Measurements from ENCODE around the gene LINS1. TPM values are rescaled to one million over a fixed set of nuclear protein-coding genes. Genes with fewer than 3 reads are reported as not detected.

Gene LINS1
- total RNA-seq, 1 experiment from 2014 or later: 17.3 TPM

DNA sequence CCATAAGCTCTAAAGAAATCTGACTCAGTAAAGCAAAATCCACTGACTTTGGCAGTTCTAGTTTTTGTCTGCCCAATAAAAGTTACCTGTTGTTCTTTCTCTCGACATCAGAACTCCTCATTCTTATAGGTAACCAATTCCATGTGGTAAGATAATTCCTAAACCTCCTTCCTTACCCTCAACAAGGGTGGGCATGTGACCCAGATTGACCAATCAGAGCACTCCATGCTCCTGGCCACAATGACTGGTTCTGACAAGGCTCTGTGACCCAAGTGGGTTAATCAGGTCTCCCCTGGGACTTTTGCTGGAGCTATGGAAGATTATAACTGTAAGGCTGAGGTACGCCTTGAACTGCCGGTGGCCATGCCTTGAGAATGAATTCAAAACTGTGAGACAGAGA, 31.7 kb downstream of the LINS1 start:
- Histone ChIP-seq H3K4me3 (ENCODE audit: low read depth, low read length, poor library complexity, severe bottlenecking) (no peak overlapping the region), H3K27me3 (replicated peaks; ENCODE audit: insufficient read depth, low read depth, low read length, poor library complexity) (no peaks in the 10 kb centered on the region), H3K9me3 (ENCODE audit: low read depth, low read length, poor library complexity, severe bottlenecking) (no peaks in the 10 kb centered on the region), H3K4me1 (ENCODE audit: insufficient read depth, low read length, poor library complexity, severe bottlenecking) (no peaks in the 10 kb centered on the region), H3K36me3 (ENCODE audit: insufficient read depth, low read length, poor library complexity, severe bottlenecking) (peaks cover 4% of the 10 kb centered on the region), H3K27ac (ENCODE audit: low read depth, low read length, poor library complexity, severe bottlenecking) (no peak overlapping the region)
- DNase-seq (ENCODE audit: low spot score): no peak
- CTCF ChIA-PET: no interaction called here
- intact Hi-C loops (cut with micrococcal nuclease; ENCODE audit: unreplicated experiment): loop anchor here (5.0 kb wide), 1 partner anchor 223 kb away; no protein-coding TSS in a partner anchor
- POLR2A ChIA-PET (ENCODE audit: low non-redundant PET): no interaction called here
- BruUV-seq (replicated peaks): no TSS peak
- TF ChIP-seq EZH2 (IDR thresholded peaks at IDR 0.05; ENCODE audit: borderline replicate concordance, low read depth, low read length, poor library complexity, severe bottlenecking): no peak
- TF ChIP-seq, protein P1, sequence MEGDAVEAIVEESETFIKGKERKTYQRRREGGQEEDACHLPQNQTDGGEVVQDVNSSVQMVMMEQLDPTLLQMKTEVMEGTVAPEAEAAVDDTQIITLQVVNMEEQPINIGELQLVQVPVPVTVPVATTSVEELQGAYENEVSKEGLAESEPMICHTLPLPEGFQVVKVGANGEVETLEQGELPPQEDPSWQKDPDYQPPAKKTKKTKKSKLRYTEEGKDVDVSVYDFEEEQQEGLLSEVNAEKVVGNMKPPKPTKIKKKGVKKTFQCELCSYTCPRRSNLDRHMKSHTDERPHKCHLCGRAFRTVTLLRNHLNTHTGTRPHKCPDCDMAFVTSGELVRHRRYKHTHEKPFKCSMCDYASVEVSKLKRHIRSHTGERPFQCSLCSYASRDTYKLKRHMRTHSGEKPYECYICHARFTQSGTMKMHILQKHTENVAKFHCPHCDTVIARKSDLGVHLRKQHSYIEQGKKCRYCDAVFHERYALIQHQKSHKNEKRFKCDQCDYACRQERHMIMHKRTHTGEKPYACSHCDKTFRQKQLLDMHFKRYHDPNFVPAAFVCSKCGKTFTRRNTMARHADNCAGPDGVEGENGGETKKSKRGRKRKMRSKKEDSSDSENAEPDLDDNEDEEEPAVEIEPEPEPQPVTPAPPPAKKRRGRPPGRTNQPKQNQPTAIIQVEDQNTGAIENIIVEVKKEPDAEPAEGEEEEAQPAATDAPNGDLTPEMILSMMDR (conservative IDR thresholded peaks at IDR 0.05; ENCODE audit: low read depth, low read length): no peak

DNA sequence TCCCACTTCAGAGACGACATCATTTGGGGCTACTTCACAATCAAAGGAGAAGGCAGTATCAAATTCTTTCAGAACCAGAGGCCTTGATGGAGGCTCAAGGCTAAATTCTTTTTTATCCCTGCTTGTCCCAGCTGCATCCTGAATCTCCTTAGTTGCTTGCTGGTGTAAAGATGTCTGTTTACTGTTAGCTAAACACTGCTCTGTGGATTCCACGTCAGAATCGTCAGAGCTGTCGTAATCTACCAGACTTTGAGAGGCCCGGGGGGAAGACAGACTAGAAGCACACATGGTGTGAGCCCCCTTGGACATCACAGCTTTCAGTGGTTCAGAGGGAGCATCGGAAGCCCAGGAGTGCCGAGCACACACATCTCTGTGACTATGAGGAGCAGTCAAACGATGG, 32.6 kb downstream of the LINS1 start:
- no peak for DNase-seq (ENCODE audit: low spot score)

DNA sequence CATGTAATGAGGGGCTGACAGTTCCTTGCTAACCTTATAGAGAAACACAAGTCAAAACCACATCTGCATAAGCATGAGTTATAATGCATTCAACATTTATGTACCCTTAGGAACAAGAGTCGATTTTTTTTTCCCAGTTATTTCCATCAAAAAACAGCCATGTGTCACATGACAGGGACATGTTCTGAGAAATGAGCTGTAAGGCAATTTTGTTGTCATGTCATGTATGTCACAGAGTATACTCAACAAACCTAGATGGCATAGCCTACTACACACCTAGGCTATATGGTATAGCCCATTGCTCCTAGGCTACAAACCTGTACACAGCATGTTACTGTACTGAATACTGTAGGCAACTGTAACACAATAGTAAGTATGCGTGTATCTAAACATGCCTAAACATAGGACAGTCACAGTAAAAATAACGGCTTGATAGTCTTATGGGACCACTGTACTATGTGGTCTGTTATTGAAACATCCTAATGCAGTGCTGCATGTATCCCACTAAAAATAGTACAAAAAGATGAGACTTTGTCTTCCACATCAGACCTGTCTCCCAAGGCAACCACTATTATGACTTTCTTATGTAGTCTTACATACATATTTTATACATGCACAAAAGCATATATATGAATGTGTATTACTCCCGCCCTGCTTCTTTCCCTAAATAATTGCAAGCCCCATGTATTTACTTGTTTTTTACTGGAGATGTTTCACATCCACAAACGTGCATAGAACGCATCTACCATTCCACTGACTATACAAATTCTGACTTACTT, 34.9 kb downstream of the LINS1 start:
- ChIA-PET CTCF (no interaction called here), POLR2A (ENCODE audit: low non-redundant PET) (no interaction called here)
- BruUV-seq (replicated peaks): no TSS peak
- no peaks in the 10 kb centered on the region for H3K27me3 ChIP-seq (replicated peaks; ENCODE audit: insufficient read depth, low read depth, low read length, poor library complexity)
- peaks cover 3% of the 10 kb centered on the region for H3K36me3 ChIP-seq (ENCODE audit: insufficient read depth, low read length, poor library complexity, severe bottlenecking)
- H3K27ac ChIP-seq (ENCODE audit: low read depth, low read length, poor library complexity, severe bottlenecking): no peak overlapping the region
- TF ChIP-seq EZH2 (IDR thresholded peaks at IDR 0.05; ENCODE audit: borderline replicate concordance, low read depth, low read length, poor library complexity, severe bottlenecking): no peak
- intact Hi-C loops (cut with micrococcal nuclease; ENCODE audit: unreplicated experiment): no loop called here
- no peaks in the 10 kb centered on the region for H3K4me1 ChIP-seq (ENCODE audit: insufficient read depth, low read length, poor library complexity, severe bottlenecking)
- H3K9me3 ChIP-seq (ENCODE audit: low read depth, low read length, poor library complexity, severe bottlenecking): no peaks in the 10 kb centered on the region
- DNase-seq (ENCODE audit: low spot score): no peak
- H3K4me3 ChIP-seq (ENCODE audit: low read depth, low read length, poor library complexity, severe bottlenecking): no peak overlapping the region

More for the DNA sequence above, 32.6 kb downstream of the LINS1 start:
- Histone ChIP-seq H3K36me3 (ENCODE audit: insufficient read depth, low read length, poor library complexity, severe bottlenecking) (peaks cover 4% of the 10 kb centered on the region), H3K27me3 (replicated peaks; ENCODE audit: insufficient read depth, low read depth, low read length, poor library complexity) (no peaks in the 10 kb centered on the region), H3K4me1 (ENCODE audit: insufficient read depth, low read length, poor library complexity, severe bottlenecking) (no peaks in the 10 kb centered on the region), H3K9me3 (ENCODE audit: low read depth, low read length, poor library complexity, severe bottlenecking) (no peaks in the 10 kb centered on the region), H3K4me3 (ENCODE audit: low read depth, low read length, poor library complexity, severe bottlenecking) (no peak overlapping the region), H3K27ac (ENCODE audit: low read depth, low read length, poor library complexity, severe bottlenecking) (no peak overlapping the region)
- ChIA-PET POLR2A (ENCODE audit: low non-redundant PET) (no interaction called here), CTCF (no interaction called here)
- BruUV-seq (replicated peaks): no TSS peak
- intact Hi-C loops (cut with micrococcal nuclease; ENCODE audit: unreplicated experiment): no loop called here
- TF ChIP-seq EZH2 (IDR thresholded peaks at IDR 0.05; ENCODE audit: borderline replicate concordance, low read depth, low read length, poor library complexity, severe bottlenecking): no peak
- TF ChIP-seq, protein P1 (conservative IDR thresholded peaks at IDR 0.05; ENCODE audit: low read depth, low read length): no peak

DNA sequence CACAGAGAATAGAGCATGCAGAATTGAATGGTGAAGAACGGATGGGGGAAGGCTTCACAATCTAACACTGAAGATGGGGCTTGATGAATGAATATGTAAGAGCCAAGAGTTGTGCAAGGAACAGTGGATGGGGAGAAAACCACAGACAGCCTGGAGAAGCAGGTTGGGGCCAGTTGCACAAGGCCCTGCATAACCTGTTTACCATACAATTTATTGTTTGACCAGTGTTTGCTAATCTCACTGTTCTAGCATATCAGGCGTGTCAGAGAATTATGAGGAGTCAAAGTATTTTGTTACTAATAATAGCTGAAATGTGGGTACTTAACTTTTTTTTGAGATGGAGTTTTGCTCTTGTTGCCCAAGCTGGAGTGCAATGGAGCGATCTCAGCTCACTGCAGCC, 36.4 kb downstream of the LINS1 start:
- Histone ChIP-seq H3K9me3 (ENCODE audit: low read depth, low read length, poor library complexity, severe bottlenecking) (no peaks in the 10 kb centered on the region), H3K27me3 (replicated peaks; ENCODE audit: insufficient read depth, low read depth, low read length, poor library complexity) (no peaks in the 10 kb centered on the region), H3K36me3 (ENCODE audit: insufficient read depth, low read length, poor library complexity, severe bottlenecking) (no peaks in the 10 kb centered on the region), H3K27ac (ENCODE audit: low read depth, low read length, poor library complexity, severe bottlenecking) (no peak overlapping the region), H3K4me1 (ENCODE audit: insufficient read depth, low read length, poor library complexity, severe bottlenecking) (no peaks in the 10 kb centered on the region), H3K4me3 (ENCODE audit: low read depth, low read length, poor library complexity, severe bottlenecking) (no peak overlapping the region)
- intact Hi-C loops (cut with micrococcal nuclease; ENCODE audit: unreplicated experiment): no loop called here
- ChIA-PET POLR2A (ENCODE audit: low non-redundant PET) (no interaction called here), CTCF (no interaction called here)
- TF ChIP-seq, protein P1 (conservative IDR thresholded peaks at IDR 0.05; ENCODE audit: low read depth, low read length): no peak
- TF ChIP-seq EZH2 (IDR thresholded peaks at IDR 0.05; ENCODE audit: borderline replicate concordance, low read depth, low read length, poor library complexity, severe bottlenecking): no peak
- DNase-seq (ENCODE audit: low spot score): no peak
- BruUV-seq (replicated peaks): no TSS peak
